SH-SY5Y (cell line): ENCODE measurements around the gene GPR35.

Experiments used
- GATA2 ChIP-seq: IDR thresholded peaks from 2 replicates; pipeline ENCODE4 v1.6.1; 2011; ENCODE audit warnings: mild to moderate bottlenecking, low read depth, low read length
- GATA3 ChIP-seq: IDR thresholded peaks from 2 replicates; pipeline ENCODE4 v1.6.1; 2011; ENCODE audit warnings: low read depth, mild to moderate bottlenecking, low read length, moderate library complexity

DNA sequence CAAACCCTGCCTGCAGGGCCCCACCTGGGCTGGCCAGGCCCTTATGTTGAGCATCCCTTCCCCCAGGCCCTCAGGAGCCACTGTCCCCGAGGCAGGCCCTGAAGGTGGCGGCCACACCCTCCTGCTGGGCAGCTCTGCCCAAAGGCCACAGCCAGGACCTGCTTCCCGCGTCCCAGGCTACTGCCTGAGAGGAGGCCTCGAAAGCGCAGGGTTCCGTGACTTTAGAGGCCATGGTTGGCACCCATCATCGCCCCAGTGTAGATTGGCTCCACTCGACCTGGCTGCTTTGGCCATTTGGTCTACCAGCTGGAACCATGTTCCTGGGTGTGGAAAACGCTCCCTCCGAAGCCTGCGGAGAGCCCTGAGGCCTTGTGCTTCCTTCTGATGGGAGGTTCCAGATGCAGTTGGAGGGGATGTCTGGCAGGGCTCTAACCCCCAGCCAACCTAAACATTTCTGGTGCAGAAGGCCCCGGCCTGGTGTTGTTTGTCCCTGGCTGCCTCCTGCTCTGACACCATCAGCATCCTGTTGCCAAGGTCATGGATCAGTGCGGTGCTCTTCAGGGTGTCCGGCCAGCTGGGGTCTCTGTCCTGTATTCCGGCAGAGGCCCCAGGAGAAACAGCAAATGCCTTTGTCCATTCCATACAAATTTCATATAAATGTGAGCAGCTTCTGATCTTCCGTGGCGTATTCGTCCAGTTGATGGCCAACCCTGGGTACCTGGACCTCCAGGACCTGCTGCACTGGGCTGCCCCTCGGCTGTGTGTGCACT is 24.0 kb upstream of the GPR35 start:
- TF ChIP-seq GATA3 (no peak), GATA2 (no peak)
